ENCODE results near the gene BLVRA.

DNA sequence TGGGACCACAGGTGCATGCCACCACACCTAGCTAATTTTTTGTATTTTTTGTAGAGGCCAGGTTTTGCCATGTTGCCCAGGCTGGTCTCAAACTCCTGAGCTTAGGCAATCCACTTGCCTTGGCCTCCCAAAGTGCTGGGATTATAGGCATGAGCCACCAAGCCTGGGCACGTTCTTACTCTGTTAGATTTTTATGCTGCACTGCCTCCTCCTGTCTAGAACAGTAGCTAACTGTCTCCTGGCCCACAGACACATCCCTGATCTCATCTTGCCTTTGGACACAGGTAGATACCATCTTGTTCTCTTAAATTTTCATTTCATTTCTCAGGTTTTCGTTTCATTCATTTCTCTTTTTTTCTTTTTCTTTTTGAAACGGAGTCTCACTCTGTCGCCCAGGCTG is 41.1 kb downstream of the BLVRA start:
- TF ChIP-seq, protein P1, sequence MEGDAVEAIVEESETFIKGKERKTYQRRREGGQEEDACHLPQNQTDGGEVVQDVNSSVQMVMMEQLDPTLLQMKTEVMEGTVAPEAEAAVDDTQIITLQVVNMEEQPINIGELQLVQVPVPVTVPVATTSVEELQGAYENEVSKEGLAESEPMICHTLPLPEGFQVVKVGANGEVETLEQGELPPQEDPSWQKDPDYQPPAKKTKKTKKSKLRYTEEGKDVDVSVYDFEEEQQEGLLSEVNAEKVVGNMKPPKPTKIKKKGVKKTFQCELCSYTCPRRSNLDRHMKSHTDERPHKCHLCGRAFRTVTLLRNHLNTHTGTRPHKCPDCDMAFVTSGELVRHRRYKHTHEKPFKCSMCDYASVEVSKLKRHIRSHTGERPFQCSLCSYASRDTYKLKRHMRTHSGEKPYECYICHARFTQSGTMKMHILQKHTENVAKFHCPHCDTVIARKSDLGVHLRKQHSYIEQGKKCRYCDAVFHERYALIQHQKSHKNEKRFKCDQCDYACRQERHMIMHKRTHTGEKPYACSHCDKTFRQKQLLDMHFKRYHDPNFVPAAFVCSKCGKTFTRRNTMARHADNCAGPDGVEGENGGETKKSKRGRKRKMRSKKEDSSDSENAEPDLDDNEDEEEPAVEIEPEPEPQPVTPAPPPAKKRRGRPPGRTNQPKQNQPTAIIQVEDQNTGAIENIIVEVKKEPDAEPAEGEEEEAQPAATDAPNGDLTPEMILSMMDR (IDR thresholded peaks at IDR 0.05): no peak
- TF ChIP-seq POLR2A (IDR thresholded peaks at IDR 0.05): no peak
